Measurements from ENCODE around the gene PTPRG. TPM values are rescaled to one million over a fixed set of nuclear protein-coding genes. Genes with fewer than 3 reads are reported as not detected.

PTPRG gene
- total RNA-seq, 2 donors from 2014 or later = 26.0 to 26.3 TPM

DNA sequence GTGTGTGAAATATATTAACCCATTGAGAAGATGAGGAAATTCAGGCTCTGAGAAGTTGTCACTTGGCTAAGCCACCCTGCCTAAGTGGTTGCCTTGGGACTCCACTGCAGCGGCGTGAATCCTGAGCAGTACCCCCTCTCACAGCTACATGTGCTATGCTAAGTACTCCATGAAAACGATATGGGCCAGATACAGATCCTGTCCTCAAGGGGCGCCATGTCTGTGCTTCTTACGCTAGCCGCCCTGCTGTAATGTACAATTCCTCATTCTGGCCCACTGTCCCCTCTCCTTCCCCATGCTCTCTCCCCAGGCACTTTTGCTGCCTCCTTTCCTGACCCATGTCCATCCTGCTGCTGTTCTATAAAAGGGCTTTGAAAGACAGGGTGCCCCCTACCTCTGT, 671.7 kb downstream of the PTPRG start:
- Histone ChIP-seq H3K4me3 (no peak overlapping the region), H3K9ac (ENCODE audit: low read depth in 2 of 2, low read length in 2 of 2) (no peak overlapping the region), H3K36me3 (no peaks in the 10 kb centered on the region), H3K27ac (no peak overlapping the region), H3K4me1 (no peaks in the 10 kb centered on the region), H3K27me3 (no peaks in the 10 kb centered on the region), H3K9me3 (no peaks in the 10 kb centered on the region)
- TF ChIP-seq, protein P1, sequence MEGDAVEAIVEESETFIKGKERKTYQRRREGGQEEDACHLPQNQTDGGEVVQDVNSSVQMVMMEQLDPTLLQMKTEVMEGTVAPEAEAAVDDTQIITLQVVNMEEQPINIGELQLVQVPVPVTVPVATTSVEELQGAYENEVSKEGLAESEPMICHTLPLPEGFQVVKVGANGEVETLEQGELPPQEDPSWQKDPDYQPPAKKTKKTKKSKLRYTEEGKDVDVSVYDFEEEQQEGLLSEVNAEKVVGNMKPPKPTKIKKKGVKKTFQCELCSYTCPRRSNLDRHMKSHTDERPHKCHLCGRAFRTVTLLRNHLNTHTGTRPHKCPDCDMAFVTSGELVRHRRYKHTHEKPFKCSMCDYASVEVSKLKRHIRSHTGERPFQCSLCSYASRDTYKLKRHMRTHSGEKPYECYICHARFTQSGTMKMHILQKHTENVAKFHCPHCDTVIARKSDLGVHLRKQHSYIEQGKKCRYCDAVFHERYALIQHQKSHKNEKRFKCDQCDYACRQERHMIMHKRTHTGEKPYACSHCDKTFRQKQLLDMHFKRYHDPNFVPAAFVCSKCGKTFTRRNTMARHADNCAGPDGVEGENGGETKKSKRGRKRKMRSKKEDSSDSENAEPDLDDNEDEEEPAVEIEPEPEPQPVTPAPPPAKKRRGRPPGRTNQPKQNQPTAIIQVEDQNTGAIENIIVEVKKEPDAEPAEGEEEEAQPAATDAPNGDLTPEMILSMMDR (IDR thresholded peaks at IDR 0.05) = no peak
- intact Hi-C loops (cut with DNase I) = no loop called here
- DNase-seq = no peak

- no peaks in the 10 kb centered on the region for H3K9me3 ChIP-seq
- no peaks in the 10 kb centered on the region for H3K36me3 ChIP-seq
- H3K27me3 ChIP-seq = no peaks in the 10 kb centered on the region
- no peaks in the 10 kb centered on the region for H3K4me1 ChIP-seq
- no peak overlapping the region for H3K27ac ChIP-seq
- intact Hi-C loops (cut with DNase I) = no loop called here
- H3K9ac ChIP-seq (ENCODE audit: low read depth in 2 of 2, low read length in 2 of 2) = no peak overlapping the region
- TF ChIP-seq, protein P1 (IDR thresholded peaks at IDR 0.05) = no peak
- no peak overlapping the region for H3K4me3 ChIP-seq
- DNase-seq = no peak
Measured at GRCh38 chr3:62236016-62236415, 674.6 kb downstream of the PTPRG start.

- H3K36me3 ChIP-seq = no peaks in the 10 kb centered on the region
- no peak overlapping the region for H3K4me3 ChIP-seq
- DNase-seq = no peak
- TF ChIP-seq, protein P1 (IDR thresholded peaks at IDR 0.05) = no peak
- no peaks in the 10 kb centered on the region for H3K9me3 ChIP-seq
- no peaks in the 10 kb centered on the region for H3K4me1 ChIP-seq
- H3K27me3 ChIP-seq = no peaks in the 10 kb centered on the region
- intact Hi-C loops (cut with DNase I) = no loop called here
- no peak overlapping the region for H3K27ac ChIP-seq
- no peak overlapping the region for H3K9ac ChIP-seq (ENCODE audit: low read depth in 2 of 2, low read length in 2 of 2)
Measured at GRCh38 chr3:62237286-62237948, 676.0 kb downstream of the PTPRG start.

DNA sequence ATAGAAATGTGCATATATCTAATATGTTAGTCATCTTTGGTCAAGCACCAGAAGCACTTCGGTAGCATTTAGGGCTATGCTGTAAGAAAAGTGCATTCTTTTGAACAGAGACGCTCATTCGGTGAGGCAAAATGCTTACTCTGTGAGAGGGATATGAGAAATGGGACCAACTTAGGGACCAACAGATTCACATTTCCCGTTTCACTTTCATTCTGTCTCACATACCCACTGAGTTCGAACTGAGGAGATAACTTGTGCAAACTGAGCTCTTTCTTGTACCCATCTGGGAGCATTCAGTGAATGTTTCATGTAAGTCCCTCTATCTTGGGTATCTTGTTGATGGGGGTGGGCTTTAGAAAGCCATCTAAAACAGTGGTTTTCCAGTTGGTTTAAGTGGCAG, 676.6 kb downstream of the PTPRG start:
- Histone ChIP-seq H3K36me3 (no peaks in the 10 kb centered on the region), H3K27ac (no peak overlapping the region), H3K4me3 (no peak overlapping the region), H3K27me3 (no peaks in the 10 kb centered on the region), H3K9ac (ENCODE audit: low read depth in 2 of 2, low read length in 2 of 2) (no peak overlapping the region), H3K9me3 (no peaks in the 10 kb centered on the region), H3K4me1 (no peaks in the 10 kb centered on the region)
- TF ChIP-seq, protein P1 (IDR thresholded peaks at IDR 0.05) = no peak
- intact Hi-C loops (cut with DNase I) = no loop called here
- DNase-seq = no peak

DNA sequence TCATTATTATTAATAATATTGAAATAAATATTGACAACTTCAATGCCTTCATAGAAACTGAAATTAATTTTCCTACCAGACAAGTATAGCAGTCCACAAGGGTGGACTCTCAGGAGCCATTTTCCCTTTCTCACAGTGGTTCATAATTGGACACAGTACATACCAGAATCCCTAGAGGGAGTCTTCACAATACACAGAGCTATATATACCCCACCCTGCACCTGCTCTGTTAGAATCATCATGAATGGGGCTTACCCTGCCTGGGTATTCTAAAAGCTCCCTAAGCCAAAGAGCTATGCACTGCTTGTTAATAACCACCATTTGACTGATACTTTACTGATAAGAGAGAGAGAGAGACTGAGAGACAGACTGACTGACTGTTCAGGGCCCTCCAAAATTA, 677.1 kb downstream of the PTPRG start:
- Histone ChIP-seq H3K27me3 (no peaks in the 10 kb centered on the region), H3K4me3 (no peak overlapping the region), H3K27ac (no peak overlapping the region), H3K9me3 (no peaks in the 10 kb centered on the region), H3K4me1 (no peaks in the 10 kb centered on the region), H3K36me3 (no peaks in the 10 kb centered on the region), H3K9ac (ENCODE audit: low read depth in 2 of 2, low read length in 2 of 2) (no peak overlapping the region)
- TF ChIP-seq, protein P1 (IDR thresholded peaks at IDR 0.05) = no peak
- DNase-seq = no peak
- intact Hi-C loops (cut with DNase I) = no loop called here
